HL-60 (cell line): ENCODE measurements around the gene NELFB.

Source experiments
- DNase-seq, 2 experiments: peaks; one replicate each; pipeline ENCODE4 v3.0.0-alpha.2; 2010 to 2020; ENCODE audit warnings: low read depth in 1 of 2, low spot score in 1 of 2
- H3K27ac ChIP-seq: fragments of 250-450 bp; sonication (Bioruptor Pico); replicated peaks from 2 replicates; pipeline ENCODE4 v1.5.1; 2020; ENCODE audit warnings: mild to moderate bottlenecking, moderate library complexity
- H3K27me3 ChIP-seq: fragments of 250-450 bp; sonication (Bioruptor Pico); 2 replicates; pipeline ENCODE4 v1.5.1; 2021; ENCODE audit warnings: mild to moderate bottlenecking, moderate library complexity; ENCODE audit not compliant: insufficient read depth, poor library complexity, severe bottlenecking
- H3K4me3 ChIP-seq: replicated peaks from 2 replicates; pipeline ENCODE4 v1.5.1; 2011; ENCODE audit warnings: mild to moderate bottlenecking, control low read depth, low read length; ENCODE audit not compliant: insufficient read depth
- CTCF ChIP-seq: IDR thresholded peaks from one replicate; pipeline ENCODE4 v1.5.1; 2011; ENCODE audit warnings: low read length, control low read depth, inconsistent platforms; ENCODE audit not compliant: insufficient read depth
- GABPA ChIP-seq: IDR thresholded peaks from 2 replicates; pipeline ENCODE4 v1.6.1; 2012; ENCODE audit warnings: low read depth
- POLR2AphosphoS5 ChIP-seq: IDR thresholded peaks from 2 replicates; pipeline ENCODE4 v1.6.1; 2012; ENCODE audit warnings: low read depth
- REST ChIP-seq: IDR thresholded peaks from 2 replicates; pipeline ENCODE4 v1.6.1; 2012; ENCODE audit warnings: low read depth; ENCODE audit not compliant: insufficient replicate concordance
- SPI1 ChIP-seq: IDR thresholded peaks from 2 replicates; pipeline ENCODE4 v1.6.1; 2012; ENCODE audit warnings: low read depth, mild to moderate bottlenecking, borderline replicate concordance

The NELFB gene

GRCh38 chr9:137278061-137278701 lies 23.1 kb downstream of the NELFB start:
- Histone ChIP-seq H3K27me3 (no peaks in the 10 kb centered on the region), H3K27ac (peak overlapping the region; percentile 98), H3K4me3 (peak overlapping the region; percentile 81)
- peak in 1 of 2 experiments; percentile 53 for DNase-seq
- TF ChIP-seq SPI1 (peak; percentile 63), REST (no peak)

- TF ChIP-seq GABPA: no peak
- TF ChIP-seq REST: no peak
- no peak for TF ChIP-seq CTCF
- no peak for TF ChIP-seq SPI1
- TF ChIP-seq POLR2AphosphoS5: no peak
- Histone ChIP-seq H3K27me3 (no peaks in the 10 kb centered on the region), H3K4me3 (peak overlapping the region; percentile 81), H3K27ac (no peak overlapping the region)
- no peak for DNase-seq
Observed at GRCh38 chr9:137278721-137279711, 23.9 kb downstream of the NELFB start.

GRCh38 chr9:137279741-137280473 lies 24.8 kb downstream of the NELFB start:
- no peak overlapping the region for H3K4me3 ChIP-seq
- H3K27ac ChIP-seq: no peak overlapping the region
- no peak for TF ChIP-seq SPI1
- no peak for TF ChIP-seq REST
- TF ChIP-seq GABPA: no peak
- no peak for TF ChIP-seq CTCF
- no peak for TF ChIP-seq POLR2AphosphoS5
- no peak for DNase-seq
- H3K27me3 ChIP-seq: no peaks in the 10 kb centered on the region
